HepG2 (cell line): Measurements from ENCODE around the gene COG8. TPM values are rescaled to one million over a fixed set of nuclear protein-coding genes. Genes with fewer than 3 reads are reported as not detected.

ENCODE experiments used
- AHR ChIP-seq: IDR thresholded peaks from 2 replicates; pipeline ENCODE4 v1.6.1; 2018; ENCODE audit warnings: missing genetic modification reagents, missing compliant biosample characterization
- CHD4 ChIP-seq: fragments of 200-600 bp; sonication (generic); IDR thresholded peaks from 2 replicates; pipeline ENCODE4 v1.7.0; 2017; ENCODE audit warnings: mild to moderate bottlenecking, low read length, borderline replicate concordance
- DNMT3B ChIP-seq: conservative IDR thresholded peaks from 2 replicates; pipeline ENCODE4 v1.6.1; 2016; ENCODE audit warnings: missing biosample characterization, control low read depth
- DZIP1 ChIP-seq: sonication (generic); formaldehyde crosslinking; IDR thresholded peaks from 2 replicates; pipeline ENCODE4 v1.5.0; 2020; ENCODE audit warnings: mild to moderate bottlenecking, missing genetic modification reagents
- ETS1 ChIP-seq: sonication (generic); formaldehyde crosslinking; IDR thresholded peaks from 2 replicates; pipeline ENCODE4 v1.4.0; 2020; ENCODE audit warnings: missing genetic modification reagents
- HBP1 ChIP-seq: IDR thresholded peaks from 2 replicates; pipeline ENCODE4 v1.6.1; 2016; ENCODE audit warnings: low read depth, control low read depth
- MIER2 ChIP-seq: IDR thresholded peaks from 2 replicates; pipeline ENCODE4 v1.6.1; 2016; ENCODE audit warnings: missing biosample characterization, missing genetic modification reagents
- NFKB2 ChIP-seq: sonication (generic); formaldehyde crosslinking; IDR thresholded peaks from 2 replicates; pipeline ENCODE4 v1.4.0; 2020; ENCODE audit warnings: missing genetic modification reagents, borderline replicate concordance
- NFKBIZ ChIP-seq: IDR thresholded peaks from 2 replicates; pipeline ENCODE4 v1.6.1; 2018; ENCODE audit warnings: missing genetic modification reagents, missing compliant biosample characterization
- NR2F6 ChIP-seq, 2 experiments: IDR thresholded peaks; 2 replicates each; pipeline ENCODE4 v1.6.1; 2016; ENCODE audit warnings: antibody characterized with exemption in 1 of 2, mild to moderate bottlenecking in 1 of 2
- PRMT3 ChIP-seq: sonication (generic); formaldehyde crosslinking; IDR thresholded peaks from 2 replicates; pipeline ENCODE4 v1.8.1; 2022; ENCODE audit warnings: low read depth, mild to moderate bottlenecking, moderate library complexity, missing genetic modification reagents, borderline replicate concordance
- RARG ChIP-seq: sonication (generic); formaldehyde crosslinking; IDR thresholded peaks from 2 replicates; pipeline ENCODE4 v1.4.0; 2020; ENCODE audit warnings: low read depth, mild to moderate bottlenecking, missing genetic modification reagents
- SAFB2 ChIP-seq: sonication (generic); formaldehyde crosslinking; IDR thresholded peaks from 2 replicates; pipeline ENCODE4 v1.5.1; 2020; ENCODE audit warnings: missing genetic modification reagents, low read depth, mild to moderate bottlenecking, borderline replicate concordance
- SIN3B ChIP-seq: fragments of 150-350 bp; IDR thresholded peaks from 2 replicates; pipeline ENCODE4 v1.6.1; 2014; ENCODE audit warnings: low read length
- ZNF234 ChIP-seq: sonication (generic); formaldehyde crosslinking; conservative IDR thresholded peaks from 2 replicates; pipeline ENCODE4 v1.5.1; 2020; ENCODE audit warnings: mild to moderate bottlenecking, missing genetic modification reagents
- ZNF337 ChIP-seq: sonication (generic); formaldehyde crosslinking; IDR thresholded peaks from 2 replicates; pipeline ENCODE4 v1.5.1; 2020; ENCODE audit warnings: missing genetic modification reagents, low read depth, mild to moderate bottlenecking, borderline replicate concordance
- ZNF7 ChIP-seq: IDR thresholded peaks from 2 replicates; pipeline ENCODE4 v1.6.1; 2016; ENCODE audit warnings: missing biosample characterization, missing genetic modification reagents
- ZNF75D ChIP-seq: sonication (generic); formaldehyde crosslinking; IDR thresholded peaks from 2 replicates; pipeline ENCODE4 v1.8.1; 2023; ENCODE audit warnings: missing genetic modification reagents, mild to moderate bottlenecking, borderline replicate concordance
- polyA plus RNA-seq, 8 experiments: library from polyadenylated mRNA; depleted of rRNA in 3 of 8; stranded (reverse) in 7 of 8; unstranded in 1 of 8; fragments of >200 nt; fragmentation: Illumina TruSeq in 4 of 8; extraction: Trizol in 4 of 8; gene quantifications; 2 replicates each; pipeline versions ENCODE4 v1.2.1 to v1.2.3, GENCODE V29; 2011 to 2016; ENCODE audit warnings: low read depth in 4 of 8, missing spikeins in 1 of 8, mixed read lengths in 1 of 8; ENCODE audit not compliant: insufficient read depth in 1 of 8
- total RNA-seq, 5 experiments: library from RNA; depleted of rRNA; stranded (reverse); fragments of >200 nt; fragmentation: Illumina TruSeq; extraction: Trizol; gene quantifications; 2 replicates each; pipeline ENCODE4 v1.2.3, GENCODE V29; 2016; ENCODE audit warnings: low read depth in 1 of 5
- TF ChIP-seq, protein P1 (sequence below): IDR thresholded peaks from 2 replicates; pipeline ENCODE4 v1.6.1; 2016; ENCODE audit warnings: missing compliant biosample characterization, missing genetic modification reagents, borderline replicate concordance

COG8 gene
- total and polyA plus RNA-seq, 2 of the 13 experiments (the other 11 are each of a cell fraction or from before 2014, with no cell fraction given): 45.5 to 52.1 TPM

DNA sequence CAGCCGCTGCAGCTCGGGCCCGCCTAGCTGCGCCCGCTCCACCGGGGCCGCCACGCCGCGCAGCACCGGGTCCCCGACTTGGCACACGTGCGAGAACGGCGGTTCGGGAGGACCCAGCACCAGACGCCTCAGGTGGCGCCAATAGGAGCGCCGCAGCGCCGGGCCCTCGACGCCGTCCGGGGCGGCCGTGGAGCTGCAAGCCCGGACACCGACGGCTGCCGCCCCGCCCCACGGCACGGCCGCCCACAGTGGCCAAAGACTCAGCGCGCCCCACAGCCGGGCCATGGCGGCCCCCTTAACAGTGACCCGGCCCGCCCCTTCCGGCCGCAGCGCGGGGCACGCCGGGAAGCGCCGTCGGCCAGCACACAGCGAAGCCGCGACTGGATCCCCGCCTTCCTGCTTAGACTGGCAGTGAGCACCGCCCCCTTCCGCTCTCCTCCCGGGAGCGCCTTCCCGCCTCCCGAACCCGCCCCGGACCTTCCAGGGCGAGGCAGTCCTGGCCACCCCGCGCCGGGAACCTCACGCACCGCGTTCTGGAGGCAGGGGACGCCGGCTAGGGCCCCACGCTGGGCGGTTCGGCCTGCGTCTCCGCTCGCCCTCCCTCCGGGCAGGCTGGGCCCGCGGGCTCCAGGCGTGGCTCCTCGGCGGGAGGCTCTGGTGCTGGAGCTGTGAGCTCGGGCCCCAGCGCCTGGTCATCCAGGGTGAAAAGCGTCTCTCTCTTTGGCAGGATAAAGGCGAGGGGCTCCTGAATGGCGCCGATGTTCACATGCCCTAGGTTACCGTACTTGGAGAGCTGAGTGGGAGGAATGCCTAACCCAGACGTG, 8.9 kb downstream of the COG8 start, which contains the start of gene PDF (continued):
- TF ChIP-seq NFKB2 (peak; percentile 73; the same call in 1 of the 2 replicates), AHR (CRISPR knock-in tag) (peak; percentile 76; the same call in 1 of the 2 replicates), CHD4 (no peak), MIER2 (CRISPR knock-in tag) (no peak), NR2F6 (IDR thresholded peaks at IDR 0.05) (no peak), NR2F6 (CRISPR knock-in tag; IDR thresholded peaks at IDR 0.05) (peak; percentile 80; the same call in 1 of the 2 replicates), PRMT3 (CRISPR knock-in tag) (peak; percentile 28; the same call in 1 of the 2 replicates), HBP1 (CRISPR knock-in tag) (0 out of 2 replicates have a peak, but pooled peaks have one; percentile 19), ZNF234 (CRISPR knock-in tag) (no peak), RARG (CRISPR knock-in tag) (no peak), ZNF75D (CRISPR knock-in tag) (no peak), ZNF337 (CRISPR knock-in tag) (peak; percentile 50; the same call in 1 of the 2 replicates), DNMT3B (CRISPR knock-in tag) (no peak), SIN3B (no peak; the same call in 1 of the 2 replicates), SAFB2 (peak; percentile 97; the same call in 1 of the 2 replicates), DZIP1 (CRISPR knock-in tag) (peak; percentile 48; the same call in 1 of the 2 replicates), ETS1 (CRISPR knock-in tag) (no peak), ZNF7 (CRISPR knock-in tag) (no peak), NFKBIZ (peak; percentile 81; the same call in 1 of the 2 replicates)
- TF ChIP-seq, protein P1, sequence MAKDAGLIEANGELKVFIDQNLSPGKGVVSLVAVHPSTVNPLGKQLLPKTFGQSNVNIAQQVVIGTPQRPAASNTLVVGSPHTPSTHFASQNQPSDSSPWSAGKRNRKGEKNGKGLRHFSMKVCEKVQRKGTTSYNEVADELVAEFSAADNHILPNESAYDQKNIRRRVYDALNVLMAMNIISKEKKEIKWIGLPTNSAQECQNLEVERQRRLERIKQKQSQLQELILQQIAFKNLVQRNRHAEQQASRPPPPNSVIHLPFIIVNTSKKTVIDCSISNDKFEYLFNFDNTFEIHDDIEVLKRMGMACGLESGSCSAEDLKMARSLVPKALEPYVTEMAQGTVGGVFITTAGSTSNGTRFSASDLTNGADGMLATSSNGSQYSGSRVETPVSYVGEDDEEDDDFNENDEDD (CRISPR knock-in tag): peak; percentile 96
